C4-2B (cell line): ENCODE data around the gene HOXB7.

Experiments
- CTCF ChIP-seq: fragments of 450-650 bp; conservative IDR thresholded peaks from 2 replicates; pipeline ENCODE4 v1.5.1; 2017; ENCODE audit warnings: mild to moderate bottlenecking
- ZFX ChIP-seq: fragments of 450-650 bp; IDR thresholded peaks from 2 replicates; pipeline ENCODE4 v1.6.1; 2017

DNA sequence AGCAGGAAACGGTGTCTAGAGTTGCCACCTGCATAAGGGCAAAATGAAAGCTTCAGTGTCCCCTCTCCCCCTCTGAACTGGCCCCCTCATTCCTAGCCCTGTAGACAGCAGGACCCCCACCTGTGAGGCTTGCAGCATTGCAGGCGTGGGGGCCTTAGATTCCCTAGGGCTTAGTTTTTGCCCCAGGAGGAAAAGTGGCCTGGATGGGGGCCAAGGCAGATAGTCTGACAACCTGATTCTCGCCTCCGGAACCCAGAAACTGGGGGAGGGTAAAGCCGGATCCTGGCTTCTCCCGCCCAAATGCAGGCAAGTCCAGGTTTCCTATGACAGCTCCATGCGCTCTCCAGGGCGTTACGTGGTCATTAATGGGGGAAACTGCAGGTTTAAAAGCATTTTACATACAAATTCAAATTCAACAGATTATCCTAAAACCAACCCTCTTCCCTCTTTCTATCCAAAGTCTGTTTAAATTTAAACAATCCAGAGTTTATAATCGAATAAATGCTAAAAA lies 5.4 kb downstream of the HOXB7 start:
- no peak for TF ChIP-seq CTCF
- TF ChIP-seq ZFX = no peak
